VCaP (cell line): ENCODE data around the gene C1orf56.

Experiments used
- H3K27ac ChIP-seq: fragments of 450-650 bp; 2 replicates; pipeline ENCODE4 v1.5.1; 2017
- TF ChIP-seq, protein P1 (sequence below): fragments of 450-650 bp; conservative IDR thresholded peaks from 2 replicates; pipeline ENCODE4 v1.5.1; 2017; ENCODE audit warnings: mild to moderate bottlenecking, moderate library complexity

Gene C1orf56

DNA sequence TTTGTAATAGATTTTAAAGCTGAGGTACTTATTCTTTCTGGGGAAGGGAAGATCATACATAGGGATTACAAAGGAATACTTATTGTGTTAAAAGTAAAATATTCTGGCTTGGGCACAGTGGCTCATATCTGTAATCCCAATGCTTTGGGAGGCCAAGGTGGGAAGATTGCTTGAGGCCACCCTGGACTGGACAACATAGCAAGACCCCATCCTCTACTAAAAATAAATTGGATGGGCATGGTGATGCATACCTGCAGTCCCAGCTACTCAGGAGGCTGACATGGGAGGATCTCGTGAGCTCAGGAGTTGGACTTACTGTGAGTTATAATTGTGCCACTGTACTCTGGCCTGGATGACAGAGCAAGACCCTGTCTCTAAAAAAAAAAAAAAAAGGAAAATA, 50.6 kb downstream of the C1orf56 start:
- no peak overlapping the region for H3K27ac ChIP-seq
- TF ChIP-seq, protein P1, sequence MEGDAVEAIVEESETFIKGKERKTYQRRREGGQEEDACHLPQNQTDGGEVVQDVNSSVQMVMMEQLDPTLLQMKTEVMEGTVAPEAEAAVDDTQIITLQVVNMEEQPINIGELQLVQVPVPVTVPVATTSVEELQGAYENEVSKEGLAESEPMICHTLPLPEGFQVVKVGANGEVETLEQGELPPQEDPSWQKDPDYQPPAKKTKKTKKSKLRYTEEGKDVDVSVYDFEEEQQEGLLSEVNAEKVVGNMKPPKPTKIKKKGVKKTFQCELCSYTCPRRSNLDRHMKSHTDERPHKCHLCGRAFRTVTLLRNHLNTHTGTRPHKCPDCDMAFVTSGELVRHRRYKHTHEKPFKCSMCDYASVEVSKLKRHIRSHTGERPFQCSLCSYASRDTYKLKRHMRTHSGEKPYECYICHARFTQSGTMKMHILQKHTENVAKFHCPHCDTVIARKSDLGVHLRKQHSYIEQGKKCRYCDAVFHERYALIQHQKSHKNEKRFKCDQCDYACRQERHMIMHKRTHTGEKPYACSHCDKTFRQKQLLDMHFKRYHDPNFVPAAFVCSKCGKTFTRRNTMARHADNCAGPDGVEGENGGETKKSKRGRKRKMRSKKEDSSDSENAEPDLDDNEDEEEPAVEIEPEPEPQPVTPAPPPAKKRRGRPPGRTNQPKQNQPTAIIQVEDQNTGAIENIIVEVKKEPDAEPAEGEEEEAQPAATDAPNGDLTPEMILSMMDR: no peak
